GM12878 (cell line): ENCODE measurements around the gene CHST4. TPM values are rescaled to one million over a fixed set of nuclear protein-coding genes. Genes with fewer than 3 reads are reported as not detected.
A peak's percentile ranks its signal among the peaks of the same experiment; 100 is the strongest.

Experiments used
- CBX5 ChIP-seq: sonication (generic); IDR thresholded peaks from 2 replicates; pipeline ENCODE4 v1.6.1; 2016; ENCODE audit warnings: low read depth, moderate library complexity, mild to moderate bottlenecking, inconsistent platforms
- CHD4 ChIP-seq: fragments of 200-600 bp; sonication (generic); IDR thresholded peaks from 2 replicates; pipeline ENCODE4 v1.6.1; 2016; ENCODE audit warnings: mild to moderate bottlenecking
- E2F4 ChIP-seq: IDR thresholded peaks from 2 replicates; pipeline ENCODE4 v1.6.1; 2012; ENCODE audit warnings: low read depth, low read length, improper control_type of control experiment
- EED ChIP-seq: sonication (generic); IDR thresholded peaks from 2 replicates; pipeline ENCODE4 v1.6.1; 2016; ENCODE audit warnings: antibody characterized with exemption, low read depth
- IRF5 ChIP-seq: fragments of 450-650 bp; IDR thresholded peaks from 2 replicates; pipeline ENCODE4 v1.6.1; 2017; ENCODE audit warnings: borderline replicate concordance
- KLF5 ChIP-seq: fragments of 450-650 bp; IDR thresholded peaks from 2 replicates; pipeline ENCODE4 v1.6.1; 2014; ENCODE audit warnings: mild to moderate bottlenecking; ENCODE audit not compliant: partially characterized antibody
- NFYA ChIP-seq: IDR thresholded peaks from 2 replicates; pipeline ENCODE4 v1.6.1; 2011; ENCODE audit warnings: low read depth, mild to moderate bottlenecking, low read length, improper control_type of control experiment, borderline replicate concordance
- NKRF ChIP-seq: fragments of 450-650 bp; conservative IDR thresholded peaks from 2 replicates; pipeline ENCODE4 v1.6.1; 2017; ENCODE audit warnings: mild to moderate bottlenecking, moderate library complexity
- NRF1 ChIP-seq: conservative IDR thresholded peaks from 2 replicates; pipeline ENCODE4 v1.6.1; 2011; ENCODE audit warnings: mild to moderate bottlenecking, low read depth, low read length, improper control_type of control experiment
- PML ChIP-seq: IDR thresholded peaks from 2 replicates; pipeline ENCODE4 v1.6.1; 2012; ENCODE audit warnings: low read length, inconsistent platforms
- POLR2AphosphoS2 ChIP-seq: IDR thresholded peaks from 2 replicates; pipeline ENCODE4 v1.6.1; 2011; ENCODE audit warnings: low read depth, mild to moderate bottlenecking, low read length, improper control_type of control experiment, moderate library complexity
- RAD21 ChIP-seq: IDR thresholded peaks from 2 replicates; pipeline ENCODE4 v1.6.1; 2011; ENCODE audit warnings: mild to moderate bottlenecking, low read depth, low read length, moderate library complexity; ENCODE audit not compliant: insufficient read depth
- RCOR1 ChIP-seq: conservative IDR thresholded peaks from 2 replicates; pipeline ENCODE4 v1.6.1; 2012; ENCODE audit warnings: low read depth, low read length, improper control_type of control experiment
- RUNX3 ChIP-seq: IDR thresholded peaks from 2 replicates; pipeline ENCODE4 v1.6.1; 2012; ENCODE audit warnings: low read length, inconsistent platforms
- STAT1 ChIP-seq: fragments of 450-650 bp; conservative IDR thresholded peaks from 2 replicates; pipeline ENCODE4 v1.6.1; 2014; ENCODE audit warnings: antibody characterized with exemption, mild to moderate bottlenecking
- YBX1 ChIP-seq: fragments of 450-650 bp; IDR thresholded peaks from 2 replicates; pipeline ENCODE4 v1.6.1; 2016; ENCODE audit warnings: antibody characterized with exemption
- YY1 ChIP-seq: IDR thresholded peaks from 2 replicates; pipeline ENCODE4 v1.6.1; 2011; ENCODE audit warnings: low read depth, mild to moderate bottlenecking, low read length
- ZNF274 ChIP-seq: IDR thresholded peaks from one replicate; pipeline ENCODE4 v1.8.0; 2011; ENCODE audit not compliant: insufficient read length, insufficient read depth
- polyA plus RNA-seq, 11 experiments: library from polyadenylated mRNA; depleted of rRNA in 4 of 11; unstranded in 6 of 11; stranded (reverse) in 5 of 11; fragments of >200 nt; fragmentation: Nextera tagmentation in 4 of 11; fragmentation: Illumina TruSeq in 1 of 11; extraction: Ambion mirVana in 4 of 11; extraction: Trizol in 1 of 11; gene quantifications; 1 replicate in 1 of 11; 2 replicates in 10 of 11; pipeline versions ENCODE4 v1.2.1 to v1.2.3, GENCODE V29; 2011 to 2016; ENCODE audit warnings: inconsistent platforms in 2 of 11, missing spikeins in 2 of 11, low read depth in 1 of 11
- total RNA-seq, 4 experiments: library from RNA; depleted of rRNA in 3 of 4; stranded (reverse); fragments of >200 nt in 3 of 4; fragmentation: Illumina TruSeq in 1 of 4; extraction: Trizol in 1 of 4; gene quantifications; 2 replicates each; pipeline versions ENCODE4 v1.2.1 to v1.2.3, GENCODE V29; 2013 to 2021

Gene CHST4
- total and polyA plus RNA-seq, 10 of the 15 experiments (the other 5 are each of a cell fraction or from before 2014, with no cell fraction given): 0.10 to 1.7 (median 0.79) TPM

- TF ChIP-seq KLF5: no peak
- TF ChIP-seq YY1: 0 out of 2 replicates have a peak, but pooled peaks have one; percentile 29
- TF ChIP-seq NRF1: no peak
- no peak for TF ChIP-seq E2F4
- no peak for TF ChIP-seq NFYA
- TF ChIP-seq YBX1: no peak
- no peak for TF ChIP-seq EED
- no peak for TF ChIP-seq RUNX3
- no peak for TF ChIP-seq PML
- no peak for TF ChIP-seq RCOR1
- no peak for TF ChIP-seq STAT1
- TF ChIP-seq CHD4: no peak
- no peak for TF ChIP-seq ZNF274
- no peak for TF ChIP-seq POLR2AphosphoS2
- TF ChIP-seq IRF5: no peak
- TF ChIP-seq CBX5: no peak
- no peak for TF ChIP-seq NKRF
- TF ChIP-seq RAD21: peak; percentile 89
These were observed 26.4 kb upstream of the CHST4 start (continued) for GRCh38 chr16:71499775-71500364.
